ENCODE data around the gene ZNF784. TPM values are rescaled to one million over a fixed set of nuclear protein-coding genes. Genes with fewer than 3 reads are reported as not detected.

ZNF784 gene
- total and polyA plus RNA-seq, 2 of the 13 experiments (the other 11 are each of a cell fraction or from before 2014, with no cell fraction given) = 4.1 to 4.2 TPM

GRCh38 chr19:55653651-55654322 lies 29.4 kb upstream of the ZNF784 start (continued):
- TF ChIP-seq AHDC1 (CRISPR knock-in tag; IDR thresholded peaks at IDR 0.05; ENCODE audit: borderline replicate concordance) (peak; percentile 56; the same call in 1 of the 2 replicates), IKZF5 (CRISPR knock-in tag; IDR thresholded peaks at IDR 0.05) (peak; percentile 55; the same call in 1 of the 2 replicates), RBFOX2 (IDR thresholded peaks at IDR 0.05; ENCODE audit: low read depth, low read length) (peak; percentile 89), CSRNP2 (CRISPR knock-in tag; conservative IDR thresholded peaks at IDR 0.05; ENCODE audit: low read depth) (no peak), ZFP41 (CRISPR knock-in tag; IDR thresholded peaks at IDR 0.05; ENCODE audit: borderline replicate concordance) (no peak), ZFX (CRISPR knock-in tag; IDR thresholded peaks at IDR 0.05; ENCODE audit: low read depth) (peak; percentile 66), TCF12 (IDR thresholded peaks at IDR 0.05) (no peak), TCF12 (CRISPR knock-in tag; IDR thresholded peaks at IDR 0.05) (no peak), PITX1 (CRISPR knock-in tag; IDR thresholded peaks at IDR 0.05) (peak; percentile 88), GMEB2 (CRISPR knock-in tag; IDR thresholded peaks at IDR 0.05; ENCODE audit: low read depth) (0 out of 2 replicates have a peak, but pooled peaks have one; percentile 11), EEA1 (CRISPR knock-in tag; IDR thresholded peaks at IDR 0.05; ENCODE audit: borderline replicate concordance) (no peak), PHF20 (CRISPR knock-in tag; IDR thresholded peaks at IDR 0.05) (peak; percentile 91), PHB2 (IDR thresholded peaks at IDR 0.05; ENCODE audit: partially characterized antibody) (no peak), HOXA3 (CRISPR knock-in tag; IDR thresholded peaks at IDR 0.05) (peak; percentile 87), JUND (CRISPR knock-in tag; IDR thresholded peaks at IDR 0.05) (no peak)

All from HepG2 (cell line).